ENCODE results near the gene JAKMIP1. TPM values are rescaled to one million over a fixed set of nuclear protein-coding genes. Genes with fewer than 3 reads are reported as not detected.

The JAKMIP1 gene
- total RNA-seq, 4 donors from 2014 or later, result not detected

DNA sequence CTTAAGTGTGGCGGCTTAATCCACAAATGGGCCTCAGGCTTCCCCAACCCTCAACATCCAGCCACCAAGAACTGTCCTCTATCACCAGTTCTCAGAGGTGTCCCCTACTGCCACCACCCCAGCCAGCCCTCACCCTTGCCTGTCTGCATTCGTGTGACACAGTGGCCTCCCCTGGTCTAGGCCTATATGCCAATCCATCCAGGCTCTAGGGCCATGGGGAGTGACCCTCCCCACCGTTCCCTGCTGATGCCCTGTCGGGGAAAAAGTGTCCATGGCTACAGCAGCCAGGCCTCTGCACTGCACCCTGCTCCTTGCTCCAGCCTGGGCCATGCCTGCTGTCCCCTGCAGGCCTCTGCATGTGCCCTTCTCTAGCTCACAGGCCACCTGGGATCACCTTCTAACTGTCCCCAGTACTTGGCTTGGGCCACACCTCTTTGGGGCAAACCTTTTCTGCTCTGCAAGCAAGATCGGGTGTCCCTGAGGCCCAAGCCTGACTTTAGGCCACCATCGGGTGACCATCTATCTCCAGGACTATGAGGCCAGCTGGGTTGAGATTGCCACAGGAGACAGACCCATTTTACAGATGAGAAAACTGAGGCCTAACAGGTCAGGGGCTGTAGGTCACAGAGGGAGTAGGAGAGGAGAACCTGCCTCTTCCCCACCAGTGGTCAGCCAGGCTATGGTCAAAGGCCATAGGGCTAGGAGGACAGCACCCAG is 75.8 kb downstream of the JAKMIP1 start:
- intact Hi-C loops (cut with DNase I; ENCODE audit: low total_unique reads), result no loop called here

DNA sequence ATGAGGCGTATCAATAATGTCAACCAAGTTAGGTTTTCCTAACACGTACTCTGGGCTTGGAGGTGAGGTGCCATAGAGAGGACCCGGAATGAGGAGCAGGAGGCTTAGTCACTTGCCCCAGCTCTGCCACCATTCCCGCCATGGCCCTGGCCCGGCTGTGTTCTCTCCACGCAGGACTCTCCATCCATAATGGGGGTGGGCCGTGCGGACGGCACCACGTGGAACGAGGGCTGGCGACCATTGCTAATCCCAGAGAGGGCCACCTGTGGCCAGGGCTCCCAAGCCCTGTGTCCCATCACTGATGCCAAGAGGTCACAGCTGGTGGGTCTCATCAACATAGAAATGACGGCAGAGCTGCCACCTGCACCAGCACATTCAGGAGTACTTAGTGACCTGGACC is 76.4 kb downstream of the JAKMIP1 start:
- peak in 1 of 2 donors; percentile 75 for DNase-seq (ENCODE audit: low spot score in 2 of 2)
- 92 to 94% methylated on average over 13 of the region's 13 CpGs for WGBS, 2 donors

More for the DNA sequence above, 75.8 kb downstream of the JAKMIP1 start:
- TF ChIP-seq, protein P1, sequence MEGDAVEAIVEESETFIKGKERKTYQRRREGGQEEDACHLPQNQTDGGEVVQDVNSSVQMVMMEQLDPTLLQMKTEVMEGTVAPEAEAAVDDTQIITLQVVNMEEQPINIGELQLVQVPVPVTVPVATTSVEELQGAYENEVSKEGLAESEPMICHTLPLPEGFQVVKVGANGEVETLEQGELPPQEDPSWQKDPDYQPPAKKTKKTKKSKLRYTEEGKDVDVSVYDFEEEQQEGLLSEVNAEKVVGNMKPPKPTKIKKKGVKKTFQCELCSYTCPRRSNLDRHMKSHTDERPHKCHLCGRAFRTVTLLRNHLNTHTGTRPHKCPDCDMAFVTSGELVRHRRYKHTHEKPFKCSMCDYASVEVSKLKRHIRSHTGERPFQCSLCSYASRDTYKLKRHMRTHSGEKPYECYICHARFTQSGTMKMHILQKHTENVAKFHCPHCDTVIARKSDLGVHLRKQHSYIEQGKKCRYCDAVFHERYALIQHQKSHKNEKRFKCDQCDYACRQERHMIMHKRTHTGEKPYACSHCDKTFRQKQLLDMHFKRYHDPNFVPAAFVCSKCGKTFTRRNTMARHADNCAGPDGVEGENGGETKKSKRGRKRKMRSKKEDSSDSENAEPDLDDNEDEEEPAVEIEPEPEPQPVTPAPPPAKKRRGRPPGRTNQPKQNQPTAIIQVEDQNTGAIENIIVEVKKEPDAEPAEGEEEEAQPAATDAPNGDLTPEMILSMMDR (IDR thresholded peaks at IDR 0.05), result no peak
- no peak for TF ChIP-seq POLR2A (IDR thresholded peaks at IDR 0.05)
- WGBS, 2 donors, result 88 to 92% methylated on average over 6 of the region's 6 CpGs
- H3K4me3 ChIP-seq (ENCODE audit: low read depth, poor library complexity, severe bottlenecking), result no peak overlapping the region
- peak in 1 of 2 donors; percentile 72 for DNase-seq (ENCODE audit: low spot score in 2 of 2)

DNA sequence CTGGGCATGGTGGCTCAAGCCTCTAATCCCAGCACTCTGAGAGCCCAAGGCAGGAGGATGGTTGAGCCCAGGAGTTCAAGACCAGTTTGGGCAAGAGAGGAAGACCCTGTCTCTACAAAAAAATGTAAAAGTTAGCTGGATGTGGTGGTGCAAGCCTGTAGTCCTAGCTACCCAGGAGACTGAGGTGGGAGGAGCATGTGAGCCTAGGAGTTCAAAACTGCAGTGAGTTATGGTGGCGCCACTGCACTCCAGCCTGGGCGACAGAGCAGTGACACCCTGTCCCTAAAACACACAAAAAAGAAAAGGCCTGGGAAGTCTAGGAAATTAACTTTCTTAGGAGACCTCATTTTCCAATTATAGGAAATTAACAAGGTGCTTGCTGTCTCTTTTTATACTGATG is 76.8 kb downstream of the JAKMIP1 start:
- H3K4me3 ChIP-seq (ENCODE audit: low read depth, poor library complexity, severe bottlenecking), result no peak overlapping the region
- intact Hi-C loops (cut with DNase I; ENCODE audit: low total_unique reads), result no loop called here
- DNase-seq (ENCODE audit: low spot score in 2 of 2), result peak in 1 of 2 donors; percentile 62
- TF ChIP-seq, protein P1 (IDR thresholded peaks at IDR 0.05), result no peak
- no peak for TF ChIP-seq POLR2A (IDR thresholded peaks at IDR 0.05)
- 64 to 69% methylated on average over 2 of the region's 2 CpGs for WGBS, 2 donors

More for the DNA sequence above, 76.4 kb downstream of the JAKMIP1 start:
- intact Hi-C loops (cut with DNase I; ENCODE audit: low total_unique reads), result no loop called here
- no peak overlapping the region for H3K4me3 ChIP-seq (ENCODE audit: low read depth, poor library complexity, severe bottlenecking)
- TF ChIP-seq POLR2A (IDR thresholded peaks at IDR 0.05), result no peak
- TF ChIP-seq, protein P1 (IDR thresholded peaks at IDR 0.05), result no peak

DNA sequence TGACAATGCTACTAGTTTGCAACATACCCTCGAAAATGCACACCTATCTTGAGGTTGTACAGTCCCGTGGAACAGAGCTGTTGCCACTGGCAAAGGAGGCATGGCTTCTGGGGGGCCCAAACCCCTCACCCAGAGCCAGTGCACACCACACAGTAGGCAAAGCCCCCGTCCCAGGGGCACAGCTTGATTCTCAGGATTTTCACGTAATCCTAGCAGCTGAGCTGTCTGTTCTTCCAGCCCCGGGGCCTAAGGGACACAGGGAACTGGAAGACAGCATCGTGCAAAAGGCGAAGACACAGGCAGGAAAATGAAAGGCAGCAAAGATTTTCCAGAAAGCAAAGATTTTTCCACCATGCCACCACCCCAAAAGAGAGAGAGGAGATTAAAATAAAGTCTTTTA is 77.2 kb downstream of the JAKMIP1 start:
- H3K4me3 ChIP-seq (ENCODE audit: low read depth, poor library complexity, severe bottlenecking), result no peak overlapping the region
- DNase-seq (ENCODE audit: low spot score in 2 of 2), result peak in 1 of 2 donors; percentile 72
- intact Hi-C loops (cut with DNase I; ENCODE audit: low total_unique reads), result no loop called here
- WGBS, 2 donors, result 66% methylated on average over 7 of the region's 7 CpGs
- TF ChIP-seq, protein P1 (IDR thresholded peaks at IDR 0.05), result no peak
- TF ChIP-seq POLR2A (IDR thresholded peaks at IDR 0.05), result no peak

DNA sequence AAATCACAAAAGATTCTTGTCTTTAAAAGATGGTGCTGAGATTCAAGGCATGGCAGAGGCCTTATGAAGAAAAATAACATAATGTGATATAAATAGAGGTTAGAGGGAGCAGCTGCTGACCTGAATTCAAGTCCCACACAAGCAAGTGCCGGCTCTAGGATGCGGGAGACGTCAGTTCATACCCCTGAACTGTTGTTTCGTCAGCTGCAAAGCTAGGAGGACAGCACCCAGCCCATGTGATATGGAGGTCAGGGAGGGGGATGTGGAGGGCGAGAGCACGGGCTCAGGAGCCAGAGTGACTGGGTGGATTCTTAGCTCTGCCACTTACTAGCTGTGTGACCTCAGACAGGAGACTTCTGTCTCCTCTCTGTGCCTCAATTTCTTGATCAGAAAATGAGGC is 77.9 kb downstream of the JAKMIP1 start:
- intact Hi-C loops (cut with DNase I; ENCODE audit: low total_unique reads), result no loop called here
- DNase-seq (ENCODE audit: low spot score in 2 of 2), result peak in 1 of 2 donors; percentile 42
- 73 to 77% methylated on average over 6 of the region's 6 CpGs for WGBS, 2 donors
- TF ChIP-seq, protein P1 (IDR thresholded peaks at IDR 0.05), result no peak
- TF ChIP-seq POLR2A (IDR thresholded peaks at IDR 0.05), result no peak
- no peak overlapping the region for H3K4me3 ChIP-seq (ENCODE audit: low read depth, poor library complexity, severe bottlenecking)

Measured in lower leg skin (tissue), 4 donors.